ENCODE measurements around the gene MAPRE3. TPM values are rescaled to one million over a fixed set of nuclear protein-coding genes. Genes with fewer than 3 reads are reported as not detected.
A peak's percentile ranks its signal among the peaks of the same experiment; 100 is the strongest.

Gene MAPRE3
- total RNA-seq, 1 experiment from 2014 or later: 0.42 TPM

DNA sequence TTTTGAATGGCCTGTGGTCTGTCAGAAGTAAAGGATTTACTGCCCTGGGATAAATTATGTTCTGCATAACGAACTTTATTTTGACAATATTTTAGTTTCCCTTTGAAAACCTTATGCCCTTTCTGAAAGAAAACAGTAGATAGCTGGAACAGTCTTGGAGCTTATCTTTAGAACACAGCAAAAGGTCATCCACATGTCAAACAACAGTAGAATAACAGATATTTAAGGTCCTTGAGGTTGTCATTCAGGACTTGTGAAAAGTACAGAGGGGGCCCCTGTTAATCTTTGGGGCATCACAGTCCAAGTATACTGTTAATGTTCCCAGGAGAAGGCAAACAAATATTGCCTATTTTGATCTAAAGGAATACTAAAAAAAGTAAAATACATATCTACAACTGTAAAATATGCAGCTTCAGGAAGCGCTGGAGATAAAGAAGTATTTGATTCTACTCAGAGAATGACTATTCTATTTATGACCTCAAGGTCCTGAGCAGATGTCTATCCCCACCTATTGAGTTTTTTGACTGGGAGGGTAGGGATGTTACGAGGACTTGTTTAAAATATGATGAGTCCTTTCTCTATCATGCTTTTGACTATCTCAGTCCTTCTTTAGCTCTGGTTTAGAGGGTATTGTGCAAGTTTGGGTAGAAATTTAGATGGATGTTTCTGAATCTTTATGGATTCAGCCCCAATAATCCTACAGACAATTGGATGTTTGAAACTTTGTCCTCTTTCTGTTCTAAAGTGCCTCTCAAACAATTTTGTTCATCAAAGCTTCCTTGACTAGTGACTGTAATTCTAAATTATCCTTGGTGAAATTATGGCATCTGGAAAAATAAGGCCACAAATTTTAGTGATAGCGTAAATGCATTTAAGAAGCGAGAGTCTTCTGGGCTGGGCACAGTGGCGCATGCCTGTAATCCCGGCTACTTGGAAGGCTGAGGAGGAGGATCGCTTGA, 37.3 kb downstream of the MAPRE3 start:
- Histone ChIP-seq H3K4me3 (ENCODE audit: insufficient read depth, low read depth, low read length) (no peak overlapping the region), H3K27me3 (ENCODE audit: control insufficient read depth, insufficient read depth, low read length) (no peaks in the 10 kb centered on the region), H3K36me3 (replicated peaks; ENCODE audit: control insufficient read depth, insufficient read depth, low read length) (no peaks in the 10 kb centered on the region)
- no peak for DNase-seq

DNA sequence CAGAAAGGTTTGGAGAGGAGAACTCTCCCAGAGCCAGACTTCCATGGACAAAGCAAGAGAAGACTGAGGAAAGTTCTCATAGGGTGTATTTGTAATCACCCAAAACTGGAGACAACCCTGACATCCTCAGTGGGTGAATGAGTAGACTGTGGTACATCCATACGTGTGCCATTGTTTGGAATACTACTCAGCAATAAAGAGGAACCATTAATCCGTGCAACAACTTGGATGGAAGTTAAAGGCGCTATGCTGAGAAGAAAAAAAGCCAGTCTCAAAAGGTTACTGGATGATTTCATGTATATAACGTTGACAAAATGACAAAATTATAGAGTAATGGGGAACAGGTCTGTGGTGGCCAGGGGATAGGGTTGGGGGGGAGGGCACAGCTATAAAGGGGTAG, 38.2 kb downstream of the MAPRE3 start:
- Histone ChIP-seq H3K4me3 (ENCODE audit: insufficient read depth, low read depth, low read length) (no peak overlapping the region), H3K36me3 (replicated peaks; ENCODE audit: control insufficient read depth, insufficient read depth, low read length) (no peaks in the 10 kb centered on the region), H3K27me3 (ENCODE audit: control insufficient read depth, insufficient read depth, low read length) (no peaks in the 10 kb centered on the region)
- DNase-seq: no peak

DNA sequence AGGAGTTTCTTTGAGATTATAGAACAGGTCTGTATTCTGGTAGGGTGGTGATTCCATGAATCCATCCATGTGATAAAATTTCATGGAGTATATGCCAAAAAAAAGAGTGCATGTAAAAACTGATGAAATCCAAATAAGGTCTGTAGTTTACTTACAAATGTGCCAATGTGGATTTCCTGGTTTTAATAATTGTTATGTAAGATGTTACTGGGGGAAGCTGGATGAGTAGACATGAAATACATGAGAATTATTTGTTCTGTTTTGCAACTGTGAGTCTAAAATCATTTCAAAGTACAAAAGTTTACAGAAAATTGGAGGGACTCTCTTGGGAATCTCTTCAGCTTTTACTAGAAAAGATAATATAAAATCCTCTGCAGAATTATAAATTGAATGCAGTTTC, 38.6 kb downstream of the MAPRE3 start:
- Histone ChIP-seq H3K4me3 (ENCODE audit: insufficient read depth, low read depth, low read length) (no peak overlapping the region), H3K27me3 (ENCODE audit: control insufficient read depth, insufficient read depth, low read length) (no peaks in the 10 kb centered on the region), H3K36me3 (replicated peaks; ENCODE audit: control insufficient read depth, insufficient read depth, low read length) (no peaks in the 10 kb centered on the region)
- DNase-seq: no peak

DNA sequence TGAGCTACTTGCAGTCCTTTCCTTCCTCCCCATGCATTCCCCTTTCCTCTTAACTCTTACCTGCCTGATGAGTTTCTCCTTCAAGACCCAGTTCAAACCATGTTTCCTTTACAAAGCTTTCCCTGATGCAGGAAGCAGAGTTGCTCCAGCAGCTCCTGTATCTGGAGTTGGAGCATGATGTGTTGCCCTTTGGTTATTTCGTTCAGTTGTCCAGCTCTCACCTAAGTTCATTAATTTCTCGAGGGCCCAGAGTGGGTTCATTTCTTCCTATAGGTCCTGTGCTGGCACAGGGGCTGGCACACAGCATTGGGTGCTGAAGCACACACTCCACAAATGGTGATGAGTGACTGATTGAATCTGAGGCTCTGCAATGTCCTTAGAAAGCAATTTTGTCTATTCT, 39.3 kb downstream of the MAPRE3 start:
- Histone ChIP-seq H3K4me3 (ENCODE audit: insufficient read depth, low read depth, low read length) (no peak overlapping the region), H3K36me3 (replicated peaks; ENCODE audit: control insufficient read depth, insufficient read depth, low read length) (no peaks in the 10 kb centered on the region), H3K27me3 (ENCODE audit: control insufficient read depth, insufficient read depth, low read length) (no peaks in the 10 kb centered on the region)
- no peak for DNase-seq

DNA sequence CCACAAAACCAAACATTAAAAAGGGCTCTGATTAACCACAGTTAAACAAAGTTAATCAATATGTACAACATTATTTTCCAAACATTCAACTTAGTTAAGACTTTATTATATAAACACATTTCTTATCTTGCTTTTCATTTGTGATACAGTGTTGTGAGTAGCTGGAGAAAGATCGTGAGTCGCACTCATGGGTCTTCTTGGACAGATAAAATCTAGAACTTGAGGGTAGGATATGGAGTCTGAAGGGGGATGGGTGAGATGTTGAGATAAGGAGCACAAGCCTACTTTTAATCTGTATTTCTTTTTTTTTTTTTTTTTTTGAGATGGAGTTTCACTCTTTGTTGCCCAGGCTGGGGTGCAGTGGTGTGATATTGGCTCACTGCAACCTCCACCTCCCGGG, 39.7 kb downstream of the MAPRE3 start:
- DNase-seq: no peak
- H3K4me3 ChIP-seq (ENCODE audit: insufficient read depth, low read depth, low read length): no peak overlapping the region
- H3K36me3 ChIP-seq (replicated peaks; ENCODE audit: control insufficient read depth, insufficient read depth, low read length): no peaks in the 10 kb centered on the region
- H3K27me3 ChIP-seq (ENCODE audit: control insufficient read depth, insufficient read depth, low read length): no peaks in the 10 kb centered on the region

DNA sequence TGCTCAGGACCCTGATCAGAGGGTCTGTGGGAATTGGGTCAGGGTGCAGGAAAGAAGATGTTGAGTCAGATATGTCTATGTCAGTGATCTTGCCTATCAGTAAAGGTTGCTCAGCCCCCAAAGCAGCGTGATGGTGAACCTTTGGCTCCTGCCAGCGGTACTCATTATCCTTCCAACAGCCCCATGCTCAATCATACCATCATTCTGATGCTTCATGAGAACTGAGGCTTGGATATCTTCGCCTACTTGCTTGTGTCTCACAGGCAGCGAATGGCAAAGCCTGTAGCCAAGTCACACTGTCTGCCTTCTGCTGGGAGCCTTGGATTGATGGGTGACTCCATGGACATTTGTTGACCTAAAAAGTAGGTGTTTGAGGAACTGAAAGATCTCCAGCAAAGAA, 43.3 kb downstream of the MAPRE3 start:
- H3K36me3 ChIP-seq (replicated peaks; ENCODE audit: control insufficient read depth, insufficient read depth, low read length): no peaks in the 10 kb centered on the region

DNA sequence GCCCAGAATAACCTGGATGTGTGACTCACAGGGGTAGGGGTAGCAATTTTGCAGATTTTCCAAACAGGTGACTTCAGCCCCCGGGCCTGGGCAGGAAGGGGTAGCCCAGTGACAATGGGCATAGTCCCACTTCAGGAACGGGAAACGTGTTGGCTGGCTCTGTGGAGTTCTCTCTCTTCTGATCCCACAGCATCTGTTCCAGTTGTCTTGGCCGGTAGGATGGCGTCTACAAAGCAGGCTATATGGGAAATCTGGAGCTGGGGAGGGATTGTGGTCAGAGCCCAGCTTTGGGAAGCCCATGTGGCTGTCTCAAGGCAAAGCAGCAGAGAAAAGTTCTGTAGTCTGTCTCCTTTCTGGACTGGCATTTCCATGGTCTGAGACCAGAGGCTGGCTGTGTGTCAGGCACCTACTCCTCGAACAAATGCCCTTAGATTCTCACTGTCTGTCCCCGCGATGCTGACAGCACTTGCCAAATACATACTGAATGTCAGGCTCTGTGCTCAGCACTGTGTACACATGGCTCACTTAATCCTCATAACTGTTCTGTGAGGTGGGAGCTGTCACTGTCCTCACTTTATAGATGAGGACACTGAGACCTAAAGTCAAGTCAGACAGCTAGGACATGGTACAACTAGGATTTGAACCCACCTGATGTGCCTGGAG, 44.5 kb downstream of the MAPRE3 start:
- no peaks in the 10 kb centered on the region for H3K27me3 ChIP-seq (ENCODE audit: control insufficient read depth, insufficient read depth, low read length)
- H3K4me3 ChIP-seq (ENCODE audit: insufficient read depth, low read depth, low read length): no peak overlapping the region
- DNase-seq: no peak
- no peaks in the 10 kb centered on the region for H3K36me3 ChIP-seq (replicated peaks; ENCODE audit: control insufficient read depth, insufficient read depth, low read length)

More for the DNA sequence above, 43.3 kb downstream of the MAPRE3 start:
- no peak for DNase-seq
- no peak overlapping the region for H3K4me3 ChIP-seq (ENCODE audit: insufficient read depth, low read depth, low read length)
- H3K27me3 ChIP-seq (ENCODE audit: control insufficient read depth, insufficient read depth, low read length): no peaks in the 10 kb centered on the region

DNA sequence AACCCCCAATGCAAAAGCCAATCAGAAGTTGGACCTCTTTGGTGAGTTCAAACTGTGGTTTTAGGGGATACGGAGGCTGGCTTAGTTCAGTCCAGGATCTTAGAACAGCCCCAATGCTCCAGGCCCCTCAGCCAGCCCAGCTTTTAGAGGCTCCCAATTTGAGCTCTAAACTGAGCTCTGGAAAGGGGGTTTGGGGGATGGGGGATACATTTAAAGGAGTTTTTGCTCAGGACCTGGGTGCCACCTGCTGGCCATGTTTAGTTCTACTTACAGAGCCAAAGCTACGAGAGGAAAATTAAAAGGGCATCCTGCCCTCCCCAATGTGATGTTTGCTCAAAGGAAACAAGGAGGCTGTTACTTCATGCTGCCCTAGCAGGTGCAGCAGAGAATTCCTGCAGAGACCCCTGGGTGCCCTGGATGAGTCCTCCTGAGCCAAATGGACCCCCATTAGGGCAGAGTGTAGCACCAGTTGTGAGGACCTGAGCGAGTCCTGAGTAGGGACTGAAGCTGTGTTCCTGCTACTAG, 46.4 kb downstream of the MAPRE3 start:
- no peaks in the 10 kb centered on the region for H3K27me3 ChIP-seq (ENCODE audit: control insufficient read depth, insufficient read depth, low read length)
- DNase-seq: peak; percentile 90
- no peak overlapping the region for H3K4me3 ChIP-seq (ENCODE audit: insufficient read depth, low read depth, low read length)
- H3K36me3 ChIP-seq (replicated peaks; ENCODE audit: control insufficient read depth, insufficient read depth, low read length): no peaks in the 10 kb centered on the region

DNA sequence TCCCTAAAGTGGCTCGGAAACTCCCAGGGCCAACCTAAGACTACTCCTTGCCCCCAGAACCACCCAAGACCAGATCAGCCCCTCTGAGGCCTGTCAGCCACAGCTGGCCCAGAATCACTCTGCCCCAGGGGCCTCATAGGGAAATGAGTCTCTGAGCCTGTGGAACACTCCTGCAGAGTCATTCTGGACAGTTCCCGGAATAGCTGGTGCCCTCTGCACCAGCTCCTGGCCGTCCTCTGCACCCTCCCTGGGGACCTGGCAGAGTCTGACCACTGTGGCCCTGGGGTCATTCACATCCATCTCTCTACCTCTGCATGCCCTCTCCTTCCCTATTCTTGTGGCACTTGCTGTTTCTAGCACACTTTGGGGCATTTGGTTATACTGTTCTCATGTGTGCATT, 47.7 kb downstream of the MAPRE3 start:
- no peak overlapping the region for H3K4me3 ChIP-seq (ENCODE audit: insufficient read depth, low read depth, low read length)
- DNase-seq: no peak
- H3K27me3 ChIP-seq (ENCODE audit: control insufficient read depth, insufficient read depth, low read length): no peaks in the 10 kb centered on the region
- H3K36me3 ChIP-seq (replicated peaks; ENCODE audit: control insufficient read depth, insufficient read depth, low read length): no peaks in the 10 kb centered on the region

DNA sequence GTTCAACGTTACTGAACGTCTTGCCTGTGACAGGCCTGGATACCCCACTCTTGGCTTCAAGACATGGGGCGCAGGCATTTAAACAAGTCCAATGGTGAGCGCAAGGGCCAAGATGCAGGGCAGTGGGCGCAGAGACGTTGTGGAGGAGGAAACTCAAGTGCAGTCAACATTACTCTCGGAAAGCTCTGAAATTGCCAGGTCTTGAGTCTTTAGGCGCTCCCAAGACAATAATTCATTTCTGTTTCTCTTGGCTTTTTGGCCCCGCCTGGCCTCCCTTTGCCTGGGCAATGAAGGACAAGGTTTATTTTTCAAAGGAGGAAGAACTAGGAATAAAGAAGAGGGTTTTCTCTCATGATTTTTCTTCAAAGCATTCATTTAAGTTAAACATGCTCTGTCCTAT, 49.0 kb downstream of the MAPRE3 start:
- DNase-seq: no peak
- H3K4me3 ChIP-seq (ENCODE audit: insufficient read depth, low read depth, low read length): no peak overlapping the region
- no peaks in the 10 kb centered on the region for H3K36me3 ChIP-seq (replicated peaks; ENCODE audit: control insufficient read depth, insufficient read depth, low read length)
- H3K27me3 ChIP-seq (ENCODE audit: control insufficient read depth, insufficient read depth, low read length): no peaks in the 10 kb centered on the region

DNA sequence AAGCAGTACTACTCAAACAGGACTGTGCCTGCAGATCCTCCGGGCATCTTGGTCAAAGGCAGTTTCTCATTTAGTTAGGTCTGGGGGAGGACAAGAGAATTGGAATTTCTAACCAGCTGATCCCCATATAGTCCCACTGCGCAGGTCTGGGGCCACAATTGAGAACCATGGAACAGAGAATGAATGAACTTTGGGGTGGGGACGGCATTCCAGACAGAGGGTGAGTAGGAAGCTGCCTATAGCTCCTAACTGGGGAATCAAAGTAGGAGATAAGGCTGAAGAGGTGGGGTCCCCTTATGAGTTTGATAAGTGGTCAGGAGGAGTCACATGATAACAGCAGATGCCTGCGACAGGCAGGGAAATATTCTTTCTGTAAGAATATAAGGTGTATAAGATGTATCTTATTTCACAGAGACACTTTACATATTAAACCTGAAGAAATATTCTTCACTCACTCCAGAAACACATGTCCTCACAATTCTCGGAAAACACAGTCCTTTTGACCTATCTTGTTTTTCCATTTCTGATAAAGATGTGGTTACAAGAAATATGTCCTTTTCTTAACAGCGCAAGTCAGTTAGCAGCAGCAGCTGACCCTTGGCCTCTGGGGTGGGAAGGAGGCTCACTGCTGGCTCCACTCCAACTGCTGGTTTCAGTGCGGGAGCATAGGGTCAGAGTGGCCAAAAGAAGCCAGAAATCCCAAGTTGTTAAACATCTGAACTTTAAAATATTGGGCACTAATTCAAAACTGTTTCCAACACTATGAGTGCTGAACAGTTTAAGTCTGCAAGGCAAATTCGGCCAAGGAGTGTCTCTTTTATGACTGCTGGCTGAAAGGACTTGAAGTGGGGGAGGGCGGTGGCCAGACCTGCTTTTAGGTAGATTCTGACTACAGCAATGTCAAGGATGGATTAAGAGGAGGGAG, 49.8 kb downstream of the MAPRE3 start:
- Histone ChIP-seq H3K36me3 (replicated peaks; ENCODE audit: control insufficient read depth, insufficient read depth, low read length) (no peaks in the 10 kb centered on the region), H3K4me3 (ENCODE audit: insufficient read depth, low read depth, low read length) (no peak overlapping the region), H3K27me3 (ENCODE audit: control insufficient read depth, insufficient read depth, low read length) (no peaks in the 10 kb centered on the region)
- no peak for DNase-seq

DNA sequence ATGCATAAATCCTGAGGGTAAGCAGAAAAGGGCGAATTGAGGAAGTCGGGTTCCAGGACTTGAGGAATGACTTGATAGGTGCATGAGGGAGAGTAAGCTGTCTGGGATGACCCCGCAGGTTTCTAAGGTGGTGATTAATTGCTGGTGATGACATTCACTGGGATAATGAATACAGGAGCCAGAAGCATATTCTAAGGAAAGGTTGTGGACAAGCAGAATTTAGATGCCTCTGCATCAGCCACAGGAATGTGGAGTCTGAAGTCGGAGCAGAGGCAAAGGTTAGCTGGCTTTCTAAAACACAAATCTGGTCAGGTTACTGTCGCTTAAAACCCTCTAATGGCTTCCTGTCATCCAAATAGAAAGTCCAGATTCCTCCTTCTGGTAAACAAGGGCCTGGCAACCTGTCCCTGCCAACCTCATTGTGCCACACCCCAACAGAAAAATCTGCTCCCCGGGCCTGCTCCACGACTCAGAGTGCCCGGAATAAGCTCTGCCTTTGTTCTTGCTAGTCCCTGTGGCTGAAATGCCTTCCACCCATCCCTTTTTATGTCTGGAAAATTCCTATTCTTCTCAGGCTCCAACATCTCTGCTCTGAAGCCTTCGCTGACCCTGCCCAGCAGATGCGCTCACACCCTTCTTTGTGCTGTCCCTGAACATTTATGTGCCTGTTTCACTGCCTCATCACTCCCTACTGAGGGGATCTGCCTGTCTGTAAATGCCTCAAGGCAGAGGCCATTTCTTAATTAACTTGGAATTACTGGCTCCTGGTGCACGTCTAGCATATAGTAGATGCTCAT, 51.0 kb downstream of the MAPRE3 start:
- no peaks in the 10 kb centered on the region for H3K36me3 ChIP-seq (replicated peaks; ENCODE audit: control insufficient read depth, insufficient read depth, low read length)
- no peaks in the 10 kb centered on the region for H3K27me3 ChIP-seq (ENCODE audit: control insufficient read depth, insufficient read depth, low read length)
- H3K4me3 ChIP-seq (ENCODE audit: insufficient read depth, low read depth, low read length): no peak overlapping the region
- DNase-seq: no peak

DNA sequence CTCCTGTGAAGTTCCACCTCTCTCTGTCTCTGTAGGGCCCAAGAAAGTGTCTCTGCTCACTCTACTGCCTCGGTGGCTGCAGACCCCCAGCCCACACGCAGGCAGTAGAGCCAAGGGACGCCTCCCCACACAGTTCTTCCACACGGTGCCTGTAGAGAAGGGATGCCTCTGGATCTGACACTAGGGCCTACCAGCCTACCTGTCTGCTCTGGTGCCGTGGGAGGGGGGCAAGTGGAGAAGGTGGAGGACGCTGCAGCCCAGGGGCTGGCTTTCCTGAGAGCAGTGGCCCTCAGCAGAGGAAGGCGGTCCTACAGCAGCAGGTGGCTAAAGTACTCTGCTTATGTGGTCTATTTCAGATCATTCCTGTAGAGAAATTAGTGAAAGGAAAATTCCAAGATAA, 53.3 kb downstream of the MAPRE3 start:
- no peak overlapping the region for H3K4me3 ChIP-seq (ENCODE audit: insufficient read depth, low read depth, low read length)
- DNase-seq: peak; percentile 57
- no peaks in the 10 kb centered on the region for H3K27me3 ChIP-seq (ENCODE audit: control insufficient read depth, insufficient read depth, low read length)
- no peaks in the 10 kb centered on the region for H3K36me3 ChIP-seq (replicated peaks; ENCODE audit: control insufficient read depth, insufficient read depth, low read length)

DNA sequence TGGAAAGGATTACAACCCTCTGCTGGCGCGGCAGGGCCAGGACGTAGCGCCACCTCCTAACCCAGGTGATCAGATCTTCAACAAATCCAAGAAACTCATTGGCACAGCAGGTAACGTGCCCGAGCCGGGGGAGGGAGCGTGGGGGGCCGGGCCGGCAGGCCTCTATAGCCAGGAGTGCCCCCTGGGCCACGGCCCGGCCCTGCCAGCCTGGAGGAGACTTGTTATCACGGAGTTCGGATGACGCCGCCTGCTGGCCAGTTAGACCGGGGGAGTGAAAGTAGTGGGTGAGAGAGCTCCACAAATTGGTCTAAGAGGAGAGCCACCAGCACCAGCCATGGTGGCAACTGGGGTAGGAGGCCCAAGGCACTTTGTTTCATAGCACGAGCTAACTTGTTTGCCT, 53.8 kb downstream of the MAPRE3 start:
- DNase-seq: peak; percentile 96
- Histone ChIP-seq H3K27me3 (ENCODE audit: control insufficient read depth, insufficient read depth, low read length) (no peaks in the 10 kb centered on the region), H3K4me3 (ENCODE audit: insufficient read depth, low read depth, low read length) (no peak overlapping the region), H3K36me3 (replicated peaks; ENCODE audit: control insufficient read depth, insufficient read depth, low read length) (no peaks in the 10 kb centered on the region)
